Activated gamma-delta T cell treated with Interleukin-2 at 50 U/mL for 16 hours (primary cell): ENCODE data around the gene TMEM120A.

ENCODE experiments used
- DNase-seq: peaks from one replicate; pipeline ENCODE4 v3.0.0-alpha.2; 2020

TMEM120A gene

DNA sequence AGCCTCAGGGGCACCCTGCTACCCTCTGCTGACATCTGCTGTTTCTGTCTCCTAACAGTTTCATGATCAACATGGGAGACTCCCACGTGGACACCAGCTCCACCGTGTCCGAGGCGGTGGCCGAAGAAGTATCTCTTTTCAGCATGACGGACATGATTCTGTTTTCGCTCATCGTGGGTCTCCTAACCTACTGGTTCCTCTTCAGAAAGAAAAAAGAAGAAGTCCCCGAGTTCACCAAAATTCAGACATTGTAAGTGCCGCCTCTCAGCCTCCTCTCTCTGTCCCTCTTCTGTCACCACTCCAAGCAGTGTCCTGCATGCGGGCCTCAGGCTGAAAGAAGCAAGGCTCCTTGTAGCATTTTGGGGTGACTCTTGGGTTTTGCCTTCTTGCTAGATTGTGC lies 40.5 kb downstream of the TMEM120A start:
- no peak for DNase-seq

DNA sequence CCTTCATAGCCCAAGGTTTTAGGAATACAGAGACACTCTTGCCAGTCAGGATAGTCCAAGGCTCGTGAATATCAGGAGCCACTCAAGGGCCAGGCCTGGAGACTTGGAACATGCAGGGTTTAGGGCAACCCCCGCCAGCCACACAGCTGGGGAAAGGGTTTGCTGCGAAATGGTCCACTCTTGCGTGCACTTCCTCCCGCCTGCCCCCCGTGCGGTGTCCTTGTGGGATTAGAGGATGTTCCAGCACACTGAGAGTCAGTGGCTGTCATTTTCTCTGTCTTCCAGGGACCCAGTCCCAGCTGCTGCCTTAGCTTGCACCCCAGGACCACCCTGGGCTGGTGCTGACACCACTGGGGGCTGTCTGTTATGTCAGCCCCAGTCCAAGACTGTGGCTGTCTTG lies 41.0 kb downstream of the TMEM120A start:
- no peak for DNase-seq

DNA sequence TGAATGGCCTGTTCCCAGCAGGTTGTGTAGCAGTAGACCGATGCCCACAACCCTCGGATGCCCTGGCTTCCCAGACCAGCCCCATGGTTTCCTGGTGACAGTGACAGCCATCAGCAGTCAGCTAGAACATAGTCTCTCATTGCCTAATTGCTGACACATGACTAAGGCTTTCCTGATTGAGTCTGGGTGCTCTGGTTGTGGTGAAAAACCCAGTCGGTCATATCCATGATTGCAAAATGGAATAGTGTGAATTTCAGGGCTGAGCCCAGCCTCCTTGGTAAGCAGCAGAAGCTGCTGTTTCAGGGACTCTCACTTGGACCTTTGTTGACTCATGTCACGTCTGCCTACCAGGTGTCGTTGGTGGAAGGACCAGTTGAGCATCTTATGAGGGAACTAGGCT lies 42.9 kb downstream of the TMEM120A start:
- DNase-seq: no peak

DNA sequence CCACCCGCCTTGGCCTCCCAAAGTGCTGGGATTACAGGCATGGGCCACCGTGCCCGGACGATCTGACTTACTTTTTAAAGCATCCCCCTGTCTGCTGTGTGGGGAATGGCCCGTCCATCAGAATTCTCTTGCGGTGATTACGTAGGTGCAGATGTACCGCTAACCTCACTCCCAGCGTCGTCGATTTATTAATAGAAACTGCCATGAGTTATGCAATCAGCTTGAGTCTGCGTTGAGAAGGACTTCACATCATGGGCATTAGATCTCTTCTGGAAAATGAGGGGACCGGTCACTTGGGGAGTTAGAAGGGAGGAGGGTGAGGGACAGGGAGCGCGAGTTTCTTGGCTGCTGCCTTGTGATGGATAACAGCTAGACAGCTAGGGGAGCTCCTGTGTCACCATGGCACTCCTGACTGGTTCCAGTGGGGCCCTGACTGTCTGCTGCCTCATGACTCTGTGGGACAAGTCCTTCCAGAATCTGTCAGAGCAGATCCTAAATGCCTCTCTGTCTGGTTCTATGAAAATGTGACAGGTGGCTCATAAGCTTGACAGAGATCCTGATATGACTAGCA lies 44.2 kb downstream of the TMEM120A start:
- no peak for DNase-seq

DNA sequence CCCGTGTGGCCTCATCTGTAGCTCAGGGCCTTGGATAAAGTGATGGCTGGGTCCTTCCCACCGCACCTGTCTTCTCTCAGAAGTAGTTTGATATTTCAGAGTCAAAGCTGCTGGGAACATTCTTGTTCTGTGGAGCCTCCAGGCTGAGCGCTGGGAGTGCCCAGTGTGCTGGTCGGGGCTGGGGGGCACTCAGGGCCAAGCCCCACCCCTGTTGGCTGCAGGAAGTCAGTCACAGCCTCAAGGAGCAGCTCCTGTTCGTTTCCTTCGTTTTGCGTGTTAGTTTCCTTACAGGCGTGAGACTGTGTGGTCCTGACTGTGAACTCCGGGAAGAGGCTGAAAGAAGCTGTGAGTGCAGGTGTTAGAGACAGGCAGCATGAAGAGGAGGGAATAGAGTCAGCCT lies 46.2 kb downstream of the TMEM120A start:
- DNase-seq: no peak

DNA sequence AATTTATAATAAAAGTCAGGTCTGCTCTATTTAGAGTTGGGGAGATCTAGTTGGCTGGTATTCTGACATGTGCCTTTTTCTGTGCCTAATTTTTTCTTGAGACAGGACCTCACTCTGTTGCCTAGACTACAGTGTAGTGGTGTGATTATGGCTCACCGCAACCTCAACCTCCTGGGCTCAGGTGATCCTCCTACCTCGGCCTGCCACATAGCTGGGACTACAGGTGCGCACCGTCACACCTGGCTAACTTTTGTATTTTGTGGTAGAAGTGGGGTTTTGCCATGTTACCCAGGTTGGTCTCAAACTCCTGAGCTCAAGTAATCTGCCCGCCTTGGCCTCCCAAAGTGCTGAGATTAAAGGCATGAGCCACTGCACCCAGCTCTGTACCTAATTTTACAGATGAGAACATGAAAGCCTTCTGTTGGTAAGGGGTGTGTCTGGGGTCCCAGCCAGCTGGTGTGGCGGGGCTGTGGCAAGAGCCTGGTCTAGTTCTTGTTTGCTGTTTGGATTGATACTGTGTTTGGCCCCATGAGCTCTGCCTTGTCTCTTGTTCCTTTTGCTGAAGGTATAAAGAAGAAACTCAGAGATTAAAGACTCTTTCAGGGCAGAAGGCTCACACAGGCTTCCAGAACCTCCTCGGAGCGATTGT lies 48.1 kb downstream of the TMEM120A start:
- no peak for DNase-seq

DNA sequence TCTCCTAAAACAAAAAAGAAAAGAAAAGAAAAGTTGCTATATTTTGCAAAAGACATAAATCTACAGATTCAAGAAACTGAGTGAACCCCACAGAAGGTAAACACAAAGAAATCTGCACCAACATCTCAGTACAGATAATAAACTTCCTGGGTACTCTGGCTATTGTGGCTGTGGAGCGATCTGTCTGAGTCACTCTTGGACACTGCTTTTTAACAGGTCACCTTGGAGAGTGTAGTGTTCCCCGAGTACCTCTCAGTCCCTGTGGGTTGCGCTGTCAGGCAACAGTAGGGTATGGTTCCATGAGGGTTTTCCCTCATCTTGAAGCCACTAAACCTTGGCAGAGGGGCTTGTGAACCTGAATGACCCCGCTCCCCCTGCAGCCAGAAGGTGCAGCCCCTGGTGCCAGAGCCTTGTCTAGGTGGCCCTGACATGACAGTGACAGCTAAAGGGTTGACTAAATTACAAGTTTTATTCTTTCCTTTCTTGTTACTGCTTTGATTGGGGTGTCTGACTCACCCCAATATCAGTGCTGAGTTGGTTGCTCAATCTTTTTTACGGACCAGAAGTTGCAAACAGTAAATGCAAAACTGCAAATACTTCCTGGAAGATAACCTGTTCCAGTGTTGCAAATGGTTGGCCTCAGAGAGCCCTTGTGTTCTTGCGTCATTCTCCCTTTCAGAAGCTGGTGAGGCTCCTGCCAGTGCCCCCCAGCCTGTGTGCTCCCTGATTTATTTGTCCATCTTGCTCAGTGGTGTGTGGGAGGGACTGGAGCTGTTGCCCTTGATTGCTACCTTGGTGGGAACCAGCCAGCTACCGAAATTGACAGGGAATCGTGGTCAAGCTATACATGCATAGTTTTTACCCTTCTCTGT lies 48.9 kb downstream of the TMEM120A start:
- no peak for DNase-seq

DNA sequence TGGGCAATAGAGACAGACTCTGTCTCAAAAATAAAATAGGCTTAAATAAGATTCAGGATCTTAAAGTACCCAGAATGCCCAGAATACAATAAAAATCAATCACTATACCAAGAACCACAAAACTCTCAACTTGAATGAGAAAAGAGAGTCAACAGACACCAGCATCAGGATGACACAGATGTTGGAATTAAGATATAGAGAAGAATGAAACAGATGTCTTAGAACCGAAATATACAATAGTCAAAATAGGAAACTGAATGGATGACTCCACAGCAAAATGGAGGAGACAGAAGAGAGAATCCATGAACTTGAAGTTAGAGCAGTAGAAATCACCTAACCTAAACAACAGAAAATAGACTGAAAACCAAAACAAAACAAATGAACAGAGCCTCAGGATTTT lies 49.9 kb downstream of the TMEM120A start:
- DNase-seq: no peak

DNA sequence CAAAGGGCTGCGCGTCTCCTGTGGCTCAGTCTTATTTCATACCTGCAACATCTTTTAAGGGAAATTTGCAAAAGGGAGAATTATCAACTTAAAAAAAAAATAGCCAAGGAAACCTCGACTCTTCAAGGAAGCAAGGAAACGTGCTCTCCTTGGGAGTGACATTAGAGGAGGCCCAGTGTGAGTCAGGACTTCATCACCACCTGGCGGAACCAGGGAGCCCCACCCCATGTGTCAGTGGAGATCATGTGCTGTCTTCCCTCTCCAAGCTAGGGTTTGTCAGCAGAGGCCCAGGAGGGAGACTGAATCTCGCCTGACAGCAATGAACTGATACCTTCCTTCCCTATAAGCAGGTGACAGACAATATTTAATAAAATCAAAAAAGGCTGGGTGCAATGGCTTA lies 50.5 kb downstream of the TMEM120A start:
- DNase-seq: no peak

DNA sequence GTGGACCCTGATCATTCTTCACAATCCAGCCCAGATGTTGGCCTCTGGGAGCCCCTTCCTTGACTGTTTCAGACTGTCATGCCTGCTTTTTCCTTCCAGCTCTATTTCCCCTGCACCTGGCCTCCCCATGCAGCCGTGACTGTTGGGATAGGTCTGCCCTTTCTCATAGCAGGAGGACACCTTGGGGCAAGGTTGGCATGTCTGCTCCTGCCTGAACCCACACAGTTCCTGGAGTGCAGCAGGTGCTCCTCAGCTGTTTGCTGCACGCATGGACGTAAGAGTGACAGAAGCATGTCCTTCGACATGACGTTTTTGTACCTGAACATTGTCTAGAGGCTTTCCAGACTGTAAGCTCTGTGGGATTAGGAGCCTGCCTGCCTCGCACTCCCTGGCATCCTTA lies 55.5 kb downstream of the TMEM120A start:
- DNase-seq: no peak

DNA sequence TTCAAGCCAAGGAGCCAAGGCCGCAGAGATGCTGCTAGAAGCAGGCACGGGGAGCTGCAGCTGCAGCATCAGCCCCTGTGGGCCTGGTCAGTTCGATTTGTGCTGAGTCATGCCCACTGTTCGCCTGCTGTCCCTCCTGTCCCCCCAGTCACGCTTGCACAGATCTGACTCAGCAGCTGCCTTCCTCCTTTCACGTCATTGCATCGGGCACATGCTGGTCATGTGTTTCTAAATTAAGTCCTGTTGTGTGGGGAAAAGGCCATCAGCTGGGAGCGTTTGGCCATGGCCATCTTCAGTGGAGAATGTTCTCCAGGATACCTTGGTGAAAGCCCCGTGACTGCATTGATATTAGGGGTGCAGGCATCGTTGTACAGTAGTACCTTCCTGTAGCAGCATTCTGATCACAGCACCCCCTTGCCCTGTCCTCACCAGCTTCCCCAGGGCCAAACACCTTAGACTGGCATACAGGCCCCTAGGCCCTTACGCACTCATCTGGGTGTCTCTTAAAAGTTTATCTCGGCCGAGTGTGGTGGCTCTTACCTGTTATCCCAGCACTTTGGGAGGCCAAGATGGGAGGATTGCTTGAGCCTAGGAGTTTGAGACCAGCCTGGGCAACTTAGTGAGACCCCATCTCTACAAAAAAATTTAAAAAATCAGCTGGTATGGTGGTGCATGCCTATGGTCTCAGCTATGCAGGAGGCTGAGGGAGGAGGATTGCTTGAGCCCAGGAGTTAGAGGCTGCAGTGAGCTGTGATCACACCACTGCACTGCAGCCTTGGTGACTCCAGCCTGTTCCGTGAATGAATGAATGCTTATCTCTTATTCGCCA lies 56.2 kb downstream of the TMEM120A start:
- no peak for DNase-seq
